ENCODE results near the gene MUC20.

DNA sequence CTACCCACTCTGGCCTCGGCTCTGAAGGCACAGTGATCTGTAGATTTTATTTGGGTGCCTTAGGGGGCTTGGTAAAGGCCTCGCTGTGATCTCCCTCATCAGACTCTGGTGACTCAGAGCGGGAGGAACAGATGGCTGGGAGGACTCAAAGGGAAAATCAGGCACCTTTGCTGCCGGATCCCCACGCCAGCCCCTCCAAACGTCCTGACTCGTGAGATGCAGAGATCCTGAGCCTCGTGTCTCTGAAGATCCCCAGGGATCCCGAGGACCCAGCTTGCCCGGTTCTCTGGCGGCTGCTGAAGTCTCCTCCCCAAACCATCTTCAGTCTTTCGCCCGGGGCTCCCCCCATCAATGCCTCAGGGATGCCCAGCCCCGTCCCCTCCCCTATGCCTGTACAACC lies 32.8 kb downstream of the MUC20 start:
- TF ChIP-seq, protein P1, sequence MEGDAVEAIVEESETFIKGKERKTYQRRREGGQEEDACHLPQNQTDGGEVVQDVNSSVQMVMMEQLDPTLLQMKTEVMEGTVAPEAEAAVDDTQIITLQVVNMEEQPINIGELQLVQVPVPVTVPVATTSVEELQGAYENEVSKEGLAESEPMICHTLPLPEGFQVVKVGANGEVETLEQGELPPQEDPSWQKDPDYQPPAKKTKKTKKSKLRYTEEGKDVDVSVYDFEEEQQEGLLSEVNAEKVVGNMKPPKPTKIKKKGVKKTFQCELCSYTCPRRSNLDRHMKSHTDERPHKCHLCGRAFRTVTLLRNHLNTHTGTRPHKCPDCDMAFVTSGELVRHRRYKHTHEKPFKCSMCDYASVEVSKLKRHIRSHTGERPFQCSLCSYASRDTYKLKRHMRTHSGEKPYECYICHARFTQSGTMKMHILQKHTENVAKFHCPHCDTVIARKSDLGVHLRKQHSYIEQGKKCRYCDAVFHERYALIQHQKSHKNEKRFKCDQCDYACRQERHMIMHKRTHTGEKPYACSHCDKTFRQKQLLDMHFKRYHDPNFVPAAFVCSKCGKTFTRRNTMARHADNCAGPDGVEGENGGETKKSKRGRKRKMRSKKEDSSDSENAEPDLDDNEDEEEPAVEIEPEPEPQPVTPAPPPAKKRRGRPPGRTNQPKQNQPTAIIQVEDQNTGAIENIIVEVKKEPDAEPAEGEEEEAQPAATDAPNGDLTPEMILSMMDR (IDR thresholded peaks at IDR 0.05; ENCODE audit: low read depth, low read length), result no peak
- TF ChIP-seq, protein P2, sequence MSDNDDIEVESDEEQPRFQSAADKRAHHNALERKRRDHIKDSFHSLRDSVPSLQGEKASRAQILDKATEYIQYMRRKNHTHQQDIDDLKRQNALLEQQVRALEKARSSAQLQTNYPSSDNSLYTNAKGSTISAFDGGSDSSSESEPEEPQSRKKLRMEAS (IDR thresholded peaks at IDR 0.05; ENCODE audit: low read depth, low read length), result no peak

All from NB4 (cell line).